Lung microvascular endothelial cell (primary cell): Measurements from ENCODE around the gene HPCAL1. TPM values are rescaled to one million over a fixed set of nuclear protein-coding genes. Genes with fewer than 3 reads are reported as not detected.

Experiments used
- DNase-seq, 2 donors: peaks; one replicate each; pipeline versions ENCODE4 v3.0.0 to v3.0.0-alpha.2; 2010; ENCODE audit warnings: low read depth in 2 of 2
- total RNA-seq: library from RNA; depleted of rRNA; stranded (reverse); fragments of >200 nt; gene quantifications from 2 replicates; pipeline ENCODE4 v1.2.1, GENCODE V29; 2014

HPCAL1 gene
- total RNA-seq, 1 donor from 2014 or later: 33.7 TPM

DNA sequence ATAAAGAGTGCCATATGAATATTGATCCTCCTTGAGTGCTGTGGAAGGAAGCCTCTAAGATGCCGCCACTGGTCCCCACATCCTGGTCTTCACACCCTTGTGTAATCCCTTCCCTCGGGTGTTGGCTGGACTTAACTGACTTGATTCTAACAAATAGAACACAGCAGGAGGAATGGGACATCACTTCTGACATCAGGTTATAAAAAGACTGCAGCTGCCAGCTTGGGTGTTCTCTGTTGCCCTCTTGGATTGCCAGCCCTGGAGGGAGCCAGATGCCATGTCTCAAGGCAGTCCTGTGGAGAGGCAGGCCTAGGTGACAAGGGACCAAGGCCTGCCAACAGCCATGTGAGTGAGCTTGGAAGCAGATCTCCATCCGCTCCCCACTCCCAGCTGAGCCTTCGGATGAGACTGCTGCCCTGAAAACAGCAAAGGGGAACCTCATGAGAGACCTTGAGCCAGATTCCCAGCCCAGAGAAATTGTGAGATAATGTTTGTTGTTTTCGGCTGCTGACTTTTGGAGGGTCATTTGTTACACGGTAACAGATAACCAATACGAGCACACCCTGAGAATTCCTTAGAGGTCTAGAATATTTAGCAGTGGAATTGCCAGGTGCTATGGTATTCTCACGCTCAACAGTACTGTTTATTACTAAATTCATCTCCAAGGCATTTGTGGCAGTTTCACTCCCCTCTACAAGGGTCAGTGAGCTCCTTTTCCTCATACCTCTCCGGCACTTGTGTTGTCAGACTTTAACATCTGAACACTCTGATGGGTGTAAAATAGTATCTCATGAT, 32.5 kb downstream of the HPCAL1 start:
- no peak for DNase-seq

DNA sequence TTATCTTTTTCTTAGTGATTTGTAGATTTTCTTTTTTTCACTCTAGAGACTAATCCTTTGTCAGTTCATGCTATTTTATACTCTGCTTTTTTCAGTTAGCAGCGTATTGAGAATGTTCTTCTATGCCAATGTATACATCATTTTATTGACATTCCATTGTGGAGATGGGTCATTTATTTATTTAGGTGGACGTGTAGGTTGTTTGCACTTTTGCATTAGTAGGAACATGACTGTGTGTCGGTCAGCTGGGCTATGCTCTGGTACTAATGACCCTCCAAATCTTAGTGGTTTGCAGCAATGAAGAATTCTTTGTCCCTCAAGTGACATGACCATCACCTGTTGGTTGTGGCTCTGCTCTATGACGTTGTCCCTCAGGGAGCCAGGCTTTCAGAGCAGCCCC, 33.6 kb downstream of the HPCAL1 start:
- no peak for DNase-seq

DNA sequence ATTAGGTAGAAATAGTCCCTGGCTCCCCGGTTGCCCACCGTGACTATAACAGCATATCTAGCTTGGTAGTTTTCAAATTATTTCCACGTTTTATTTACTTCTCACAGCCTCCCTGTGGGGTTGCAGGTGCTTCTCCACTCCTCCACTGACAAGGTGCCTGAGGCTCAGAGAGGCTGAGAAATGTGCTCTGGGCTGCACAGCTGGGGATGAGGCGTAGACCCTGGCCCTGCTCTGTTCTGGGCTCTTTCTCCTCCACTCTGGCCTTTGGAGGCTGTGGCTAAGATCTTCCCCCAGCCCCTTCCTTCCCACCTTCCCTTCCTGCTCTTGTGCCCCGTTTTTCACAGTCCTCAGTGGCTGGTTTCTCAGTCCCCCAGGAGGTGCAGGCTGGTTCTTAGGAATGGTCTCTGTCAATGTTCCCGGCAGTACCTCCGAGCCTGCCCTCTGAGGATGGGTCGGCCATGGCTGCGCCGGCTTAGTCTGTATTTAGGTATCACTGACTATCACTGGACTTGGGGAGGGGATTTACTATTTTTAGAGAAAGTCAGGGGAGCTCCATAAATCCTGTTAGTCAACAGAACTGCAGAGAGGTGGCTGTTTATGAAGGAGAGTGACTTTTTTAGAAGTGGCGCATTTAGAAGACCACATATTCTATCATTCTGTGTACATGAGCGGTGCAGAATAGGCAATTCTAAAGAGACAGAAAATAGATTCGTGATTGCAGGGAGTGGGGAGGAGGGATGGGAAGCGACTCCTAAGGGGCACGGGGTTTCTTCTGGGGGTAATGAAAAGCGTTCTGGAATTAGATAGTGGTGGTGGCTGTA, 35.0 kb downstream of the HPCAL1 start:
- no peak for DNase-seq

DNA sequence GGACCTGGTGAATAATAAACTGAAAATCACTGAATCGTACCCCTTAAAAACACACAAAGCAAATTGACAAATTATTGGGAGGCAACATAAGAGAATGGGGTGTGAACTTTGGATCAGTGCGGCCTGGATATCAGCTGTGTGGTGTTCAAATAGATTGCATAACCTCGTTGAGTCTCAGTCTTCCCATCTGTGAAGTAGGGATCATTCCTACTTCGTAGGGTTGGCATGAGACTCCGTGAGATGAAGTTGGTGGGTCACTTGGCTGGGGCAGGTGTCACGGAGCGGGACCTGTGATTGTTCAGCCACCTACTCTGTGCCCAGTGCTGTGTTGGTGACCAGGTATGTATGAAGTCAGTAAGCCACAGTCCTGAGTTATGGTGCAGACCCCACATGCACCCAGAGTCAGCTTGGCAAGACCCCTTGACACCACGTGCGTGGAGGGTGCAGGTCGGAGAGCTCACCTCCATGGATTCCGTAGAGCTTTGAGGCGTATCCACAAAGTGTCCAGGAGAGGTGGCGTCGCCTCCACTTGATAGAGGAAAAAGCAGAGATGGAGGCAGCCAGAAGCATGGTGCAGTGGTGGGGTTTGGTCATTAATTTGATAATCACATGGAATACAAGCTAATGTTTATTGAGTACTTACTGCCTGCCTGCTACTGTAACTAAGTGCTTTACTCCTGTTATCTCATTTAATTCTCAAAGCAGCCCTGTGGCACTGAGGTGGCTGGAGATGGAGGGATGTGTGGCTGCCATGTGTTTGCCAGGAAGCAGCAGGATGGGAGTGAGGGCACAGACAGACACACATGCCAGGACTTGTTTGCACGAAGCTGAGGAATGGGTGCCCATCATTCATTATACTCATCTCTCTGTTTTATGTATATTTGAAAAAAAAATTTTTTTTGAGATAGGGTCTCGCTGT, 35.8 kb downstream of the HPCAL1 start:
- no peak for DNase-seq

DNA sequence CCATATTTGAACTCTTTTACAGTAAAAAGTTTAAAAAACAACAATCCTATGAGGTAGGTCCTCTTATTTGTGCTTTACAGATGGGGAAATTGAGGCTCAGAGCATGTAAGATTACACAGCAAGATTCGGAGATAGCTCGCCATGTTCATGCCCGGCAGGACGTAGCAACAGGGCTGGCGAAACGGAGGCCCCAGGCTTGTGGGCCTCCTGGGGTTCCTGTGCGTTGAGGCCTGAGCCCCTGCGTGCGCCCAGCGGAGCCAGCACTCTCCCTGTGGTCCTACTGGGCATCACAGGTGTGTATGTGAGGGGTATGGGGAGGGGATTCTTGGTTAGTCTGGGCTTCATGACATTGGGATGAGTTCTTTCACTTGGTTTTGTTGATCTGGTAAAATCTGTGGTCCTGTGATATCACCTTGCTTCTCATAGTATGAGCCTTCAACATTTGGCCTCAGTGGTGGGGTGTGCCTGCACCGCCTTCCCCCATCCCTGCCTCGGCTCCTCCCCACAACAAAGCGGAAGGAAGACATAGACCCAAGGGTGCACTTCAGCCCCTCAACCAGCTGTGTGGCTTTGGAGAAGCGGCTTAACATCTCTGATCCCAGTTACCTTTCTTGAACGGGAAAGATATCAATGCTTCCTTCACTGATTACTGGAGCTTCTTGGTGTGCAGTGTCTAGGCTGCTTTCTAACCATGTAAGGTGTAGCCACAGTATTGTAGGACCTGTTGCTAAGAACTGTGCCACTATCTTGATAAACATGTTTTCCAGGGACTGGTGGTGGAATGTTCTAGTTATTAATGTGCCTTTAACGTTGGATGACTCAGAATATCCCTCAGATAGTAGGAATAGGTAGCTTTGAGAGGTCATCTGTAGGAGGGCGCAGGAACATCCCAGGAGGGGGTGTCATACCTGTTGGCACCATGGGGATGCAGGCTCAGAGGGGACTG, 37.2 kb downstream of the HPCAL1 start:
- DNase-seq: peak in 1 of 2 donors; percentile 20

DNA sequence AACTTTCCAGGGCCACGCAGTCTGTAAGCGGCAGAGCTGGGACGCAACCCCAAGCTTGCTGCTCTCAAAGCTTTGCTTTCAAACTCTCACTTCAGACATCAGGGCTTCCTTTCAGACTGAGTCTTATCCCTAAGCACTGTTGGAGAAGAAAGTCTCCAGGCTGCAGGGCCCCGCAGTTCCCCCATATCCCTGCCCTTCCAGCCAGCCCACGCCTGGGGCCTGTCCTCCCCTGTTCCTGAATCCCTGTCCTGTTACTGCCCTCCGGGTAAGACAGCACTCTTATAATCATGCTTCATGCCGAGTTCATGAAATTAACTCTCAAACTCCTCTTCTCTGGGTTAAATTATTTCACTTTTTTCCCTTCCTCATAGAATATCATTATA, 37.9 kb downstream of the HPCAL1 start:
- no peak for DNase-seq

DNA sequence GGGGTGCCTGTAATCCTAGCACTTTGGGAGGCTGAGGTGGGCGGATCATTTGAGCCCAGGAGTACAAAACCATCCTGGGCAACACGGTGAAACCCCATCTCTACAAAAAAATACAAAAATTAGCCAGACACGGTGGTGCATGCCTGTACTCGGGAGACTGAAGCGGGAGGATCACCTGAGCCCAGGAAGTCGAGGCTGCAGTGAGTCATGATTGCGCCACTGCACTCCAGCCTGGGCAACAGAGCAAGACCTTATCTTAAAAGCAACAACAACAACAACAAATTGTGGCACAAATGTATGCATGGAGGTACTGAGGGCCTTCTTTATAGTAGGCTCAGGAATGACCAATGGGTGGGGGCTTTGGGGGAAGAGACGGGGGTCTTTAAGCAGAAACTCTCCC, 38.5 kb downstream of the HPCAL1 start:
- DNase-seq: no peak

DNA sequence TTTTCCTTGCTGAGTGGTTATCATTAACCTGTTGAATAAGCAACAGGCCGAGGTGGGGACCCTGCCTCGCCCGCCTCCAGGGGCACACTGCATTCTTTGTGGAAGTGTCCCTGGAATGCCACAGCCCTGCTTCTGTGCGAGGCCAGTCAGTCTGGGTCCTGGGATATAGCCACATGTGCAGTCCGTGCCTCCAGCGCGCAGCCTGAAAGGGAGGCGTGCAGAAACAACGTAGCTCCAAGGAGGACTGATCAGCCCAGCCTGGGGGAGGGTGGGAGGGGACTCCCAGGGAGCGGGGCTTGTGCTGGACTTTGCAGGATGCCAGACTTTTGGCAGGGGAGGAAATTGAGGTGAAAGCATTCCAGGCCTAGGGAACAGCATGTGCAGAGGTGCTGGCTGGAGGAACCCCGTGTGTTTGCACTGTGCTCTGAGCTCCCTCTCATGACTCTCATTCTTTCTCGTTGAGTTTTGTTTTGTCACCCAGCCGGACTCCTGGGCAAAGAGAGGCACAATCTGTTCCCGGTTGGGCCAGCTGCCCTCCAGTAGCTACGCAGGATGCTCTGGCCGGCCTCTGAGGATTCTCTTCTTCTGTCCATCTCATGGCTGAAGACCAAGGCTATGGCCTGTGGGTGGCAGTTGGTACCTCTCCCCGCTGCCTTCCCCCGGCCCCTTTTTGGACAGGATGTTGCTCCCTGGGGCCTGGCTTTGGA, 39.7 kb downstream of the HPCAL1 start:
- DNase-seq: no peak

DNA sequence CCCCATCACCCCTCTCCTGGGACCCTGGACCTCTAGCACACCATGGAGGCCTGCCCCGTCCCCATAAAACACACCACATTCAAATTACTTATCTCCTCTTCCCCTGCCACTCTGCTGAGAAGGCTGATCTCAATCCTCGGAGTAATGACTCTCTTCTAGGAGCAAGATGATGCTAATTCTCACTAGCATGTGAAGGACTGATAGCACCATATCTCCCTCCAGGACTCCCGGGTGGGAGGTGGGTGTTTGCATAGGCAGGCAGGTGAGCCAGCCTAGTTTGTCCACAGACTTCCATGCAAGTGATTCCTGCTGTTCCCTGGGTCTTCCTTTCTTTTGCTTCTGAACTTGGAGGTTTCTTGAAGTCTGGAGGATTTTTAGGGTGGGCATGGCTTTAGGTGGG, 40.5 kb downstream of the HPCAL1 start:
- no peak for DNase-seq

DNA sequence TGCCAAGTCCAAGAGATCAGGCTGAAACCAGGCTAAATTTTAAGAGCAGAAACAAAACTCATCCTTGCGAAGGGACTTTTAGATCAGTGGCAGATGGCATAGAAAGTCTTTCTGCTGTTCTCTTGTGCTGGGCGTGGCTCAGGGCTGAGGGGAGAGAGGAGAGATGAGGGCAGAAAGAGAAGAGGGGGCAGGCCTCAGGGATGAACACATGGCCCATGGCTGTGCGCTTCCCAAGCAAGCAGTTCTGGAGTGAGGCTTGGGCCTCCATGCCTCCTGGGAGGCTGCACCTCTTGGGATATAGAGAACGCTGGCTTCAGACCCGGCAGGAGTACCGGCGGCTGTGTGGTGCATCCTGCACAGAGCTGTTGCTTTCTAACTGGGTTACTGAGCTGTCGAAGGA, 41.0 kb downstream of the HPCAL1 start:
- no peak for DNase-seq

DNA sequence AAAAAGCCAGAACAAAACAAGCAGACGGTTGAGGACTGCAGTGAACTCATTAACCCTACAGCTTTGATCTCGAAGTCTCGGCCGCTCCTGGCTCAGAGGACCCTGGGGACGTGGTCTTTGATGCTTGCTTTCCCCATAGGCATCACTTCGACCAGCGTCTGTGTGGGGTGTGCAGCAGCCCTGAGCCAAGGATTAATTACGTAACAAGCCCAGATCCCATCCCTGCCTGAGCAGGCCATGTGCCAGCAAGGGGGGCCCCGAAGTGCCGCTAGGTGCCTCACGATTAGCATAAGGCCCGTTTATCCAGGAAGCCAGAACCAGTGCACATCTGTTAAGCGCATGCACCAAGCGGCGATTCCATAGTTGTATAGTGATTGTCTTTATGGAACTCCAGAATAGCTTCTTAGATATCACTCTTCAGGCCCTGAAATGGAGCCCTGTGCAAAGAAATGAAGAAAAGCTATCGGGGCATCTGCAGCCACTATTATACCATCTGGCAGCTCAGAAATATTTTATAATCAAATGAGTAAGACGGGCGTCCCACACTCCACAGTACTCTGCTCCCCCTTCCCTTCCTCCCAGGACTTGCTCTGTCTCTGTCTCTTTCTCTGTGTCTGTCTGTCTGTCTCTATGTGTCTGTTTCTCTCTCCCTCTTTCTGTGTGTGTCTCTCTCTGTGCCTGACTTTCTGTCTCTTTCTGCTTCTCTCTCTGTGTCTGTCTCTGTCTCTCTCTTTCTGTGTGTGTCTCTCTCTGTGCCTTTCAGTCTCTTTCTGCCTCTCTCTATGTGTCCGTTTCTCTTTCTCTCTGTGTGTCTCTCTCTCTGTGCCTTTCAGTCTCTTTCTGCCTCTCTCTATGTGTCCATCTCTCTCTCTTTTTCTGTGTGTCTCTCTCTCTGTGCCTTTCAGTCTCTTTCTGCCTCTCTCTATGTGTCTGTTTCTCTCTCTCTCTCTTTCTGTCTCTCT, 41.7 kb downstream of the HPCAL1 start:
- DNase-seq: peak in 1 of 2 donors; percentile 36

DNA sequence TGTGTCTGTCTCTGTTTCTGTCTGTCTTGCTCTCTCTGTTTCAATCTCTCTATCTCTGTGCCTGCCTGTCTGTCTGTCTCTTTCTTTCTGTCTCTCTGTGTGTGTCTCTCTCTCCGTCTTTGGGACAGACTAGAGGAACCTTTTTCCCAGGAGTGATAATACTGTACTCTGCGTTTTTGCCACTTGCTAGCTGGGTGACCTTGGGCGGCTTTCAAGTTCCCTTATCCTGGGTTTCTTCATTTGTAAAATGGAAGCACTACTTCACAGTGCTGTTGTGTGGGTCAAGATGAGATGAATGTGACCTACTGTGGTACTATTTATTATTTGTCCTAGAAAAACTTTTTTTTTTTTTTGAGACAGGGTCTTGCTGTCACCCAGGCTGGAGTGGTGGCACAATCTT, 42.4 kb downstream of the HPCAL1 start:
- no peak for DNase-seq

DNA sequence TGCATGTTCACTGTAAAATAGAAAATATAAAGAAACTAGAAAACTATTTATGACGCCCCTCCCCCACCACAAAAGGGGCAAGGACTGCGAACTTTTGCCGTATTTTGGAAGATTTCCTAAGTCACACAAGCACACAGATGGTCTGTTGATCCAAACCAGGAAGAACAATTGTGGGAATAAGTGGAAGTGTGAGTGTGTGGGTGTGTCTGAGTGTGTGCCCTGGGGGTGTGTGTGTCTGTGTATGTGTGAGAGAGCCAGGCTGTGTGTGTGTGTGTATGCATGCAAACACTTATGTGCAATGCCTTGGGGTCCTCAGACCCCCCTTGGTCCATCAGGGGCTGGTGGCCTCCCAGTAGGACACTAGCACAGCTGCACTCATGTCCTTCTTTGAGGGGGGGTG, 43.1 kb downstream of the HPCAL1 start:
- peak; percentile 20 to 22 for DNase-seq

DNA sequence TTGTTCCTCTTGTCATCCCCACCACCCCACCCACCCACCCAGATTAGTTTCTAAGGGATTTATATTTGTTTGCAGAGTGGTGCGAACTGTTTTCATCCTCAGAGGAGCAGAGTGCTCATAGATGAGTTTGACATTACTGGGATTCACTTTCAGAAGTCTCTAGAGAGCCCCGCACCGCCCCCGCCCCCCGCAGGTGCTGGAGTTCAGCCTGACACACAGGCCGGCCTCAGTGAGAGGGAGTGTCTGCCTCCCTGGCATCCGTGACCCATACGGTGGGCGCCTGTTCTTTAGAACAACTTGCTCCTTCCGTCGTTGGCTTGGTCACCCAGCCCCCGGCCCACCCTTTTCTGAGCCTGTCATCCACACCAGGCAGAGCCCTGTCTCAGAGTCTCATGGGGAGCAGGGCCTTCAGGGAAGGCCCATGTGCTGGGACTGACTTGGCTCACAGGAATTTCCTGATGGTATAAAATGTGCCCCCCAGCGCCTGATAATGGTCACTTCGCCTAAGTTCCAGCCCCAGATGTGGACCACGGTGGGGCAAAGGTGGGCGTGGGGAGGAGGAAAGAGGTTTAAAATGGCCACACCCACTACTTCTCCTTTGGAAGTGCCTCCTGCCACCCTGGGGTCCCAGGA, 44.3 kb downstream of the HPCAL1 start:
- DNase-seq: peak in 1 of 2 donors; percentile 52

DNA sequence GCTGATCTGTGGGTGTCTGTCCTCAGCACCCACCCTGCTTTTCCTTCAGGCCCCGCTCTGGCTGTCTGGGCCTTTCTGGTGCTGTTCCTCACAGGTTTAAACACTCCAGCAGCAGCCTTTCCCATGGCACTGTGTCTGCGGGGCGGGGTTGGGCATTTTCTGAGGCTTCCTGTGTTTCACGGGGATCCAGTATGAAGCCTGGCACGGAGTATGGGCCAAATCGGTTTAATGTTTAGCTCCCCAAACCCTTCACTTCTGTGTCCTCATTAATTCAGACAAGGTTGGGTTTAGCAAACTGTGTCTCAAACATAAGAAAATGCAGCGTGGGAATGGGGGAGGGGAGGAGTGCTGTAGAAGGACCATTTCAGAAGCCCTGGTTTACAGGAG, 44.9 kb downstream of the HPCAL1 start:
- DNase-seq: peak in 1 of 2 donors; percentile 21

DNA sequence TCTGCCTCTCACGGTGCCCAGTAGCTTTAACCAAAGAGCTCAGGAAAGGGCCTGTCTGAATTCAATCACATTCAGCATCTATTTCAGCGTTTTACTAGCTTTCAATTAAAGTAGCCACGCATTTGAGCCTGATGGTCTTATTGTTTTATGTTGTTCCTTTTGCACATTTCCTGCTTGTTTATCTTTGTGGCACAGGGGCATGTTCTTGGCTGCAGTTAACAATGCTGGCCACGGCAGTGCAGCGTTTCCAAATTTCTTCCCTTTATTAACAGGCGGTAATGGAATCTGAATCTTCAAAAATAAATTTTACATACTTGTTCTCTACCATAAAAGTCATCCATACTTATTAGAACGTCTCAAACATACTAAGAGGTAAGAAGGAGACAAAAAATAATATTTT, 46.2 kb downstream of the HPCAL1 start:
- peak in 1 of 2 donors; percentile 19 for DNase-seq

DNA sequence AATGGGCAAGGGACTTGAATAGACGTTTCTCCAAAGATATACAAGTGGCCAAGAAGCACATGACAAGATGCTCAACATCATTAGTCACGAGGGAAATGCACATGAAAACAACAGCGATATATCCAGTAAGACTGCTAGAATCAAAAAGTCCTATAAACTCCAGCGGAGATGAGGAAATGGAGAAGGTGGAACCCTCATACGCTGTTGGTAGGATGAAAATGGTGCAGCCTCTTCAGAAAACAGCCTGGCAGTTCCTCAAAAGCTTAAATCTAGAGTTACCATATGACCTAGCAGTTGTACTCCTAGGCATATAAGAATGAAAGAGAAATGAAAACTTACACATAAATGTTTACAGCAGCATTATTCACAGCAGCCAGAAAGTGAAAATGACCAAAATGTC, 48.1 kb downstream of the HPCAL1 start:
- DNase-seq: peak in 1 of 2 donors; percentile 61

DNA sequence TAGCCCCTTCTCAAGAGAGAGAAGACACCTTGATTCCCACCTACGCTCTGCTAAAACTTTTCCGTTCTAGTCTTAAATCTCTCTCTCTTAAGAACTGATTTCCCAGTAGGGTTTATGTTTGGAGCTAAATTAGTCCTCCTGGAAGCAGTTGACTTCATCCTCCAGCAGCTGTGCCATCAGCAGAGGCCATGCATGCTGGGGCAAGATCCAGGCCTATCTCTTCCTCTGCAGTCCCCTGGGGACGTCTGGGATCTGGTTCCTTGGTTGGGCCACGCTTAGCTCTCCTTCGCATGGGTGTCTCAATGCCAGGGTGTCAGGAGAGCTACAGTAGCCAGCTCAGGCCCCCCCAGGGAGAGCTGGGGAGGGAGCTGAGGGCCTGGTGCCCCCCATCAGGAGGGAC, 49.7 kb downstream of the HPCAL1 start:
- no peak for DNase-seq
